Immature natural killer cell (primary cell): ENCODE measurements around the gene KCP. TPM values are rescaled to one million over a fixed set of nuclear protein-coding genes. Genes with fewer than 3 reads are reported as not detected.

Source experiments
- DNase-seq, 3 donors: peaks; one replicate each; pipeline ENCODE4 v3.0.0; 2022; ENCODE audit warnings: mixed read lengths in 1 of 3
- H3K27ac Mint-ChIP-seq, 6 donors: one replicate each; pipeline ENCODE4 v1.8.0; 2020; ENCODE audit warnings: mixed read lengths in 6 of 6, mild to moderate bottlenecking in 5 of 6, inconsistent platforms in 4 of 6, moderate library complexity in 3 of 6
- H3K27me3 Mint-ChIP-seq, 3 donors: one replicate each; pipeline ENCODE4 v1.8.0; 2020 to 2021; ENCODE audit warnings: low read depth in 3 of 3, mild to moderate bottlenecking in 3 of 3, mixed read lengths in 3 of 3, moderate library complexity in 3 of 3, inconsistent platforms in 1 of 3
- H3K36me3 Mint-ChIP-seq, 3 donors: one replicate each; pipeline ENCODE4 v1.8.0; 2020; ENCODE audit warnings: mixed read lengths in 3 of 3, inconsistent platforms in 2 of 3, mild to moderate bottlenecking in 2 of 3
- H3K4me1 Mint-ChIP-seq, 2 donors: one replicate each; pipeline ENCODE4 v1.8.0; 2020; ENCODE audit warnings: inconsistent platforms in 2 of 2, mild to moderate bottlenecking in 2 of 2, mixed read lengths in 2 of 2, moderate library complexity in 1 of 2
- H3K4me3 Mint-ChIP-seq, 5 donors: one replicate each; pipeline ENCODE4 v1.8.0; 2020; ENCODE audit warnings: mild to moderate bottlenecking in 5 of 5, mixed read lengths in 5 of 5, inconsistent platforms in 3 of 5, moderate library complexity in 3 of 5
- H3K9me3 Mint-ChIP-seq, 6 donors: one replicate each; pipeline ENCODE4 v1.8.0; 2020; ENCODE audit warnings: mild to moderate bottlenecking in 6 of 6, mixed read lengths in 6 of 6, inconsistent platforms in 4 of 6, moderate library complexity in 3 of 6
- polyA plus RNA-seq, 3 donors: library from polyadenylated mRNA; unstranded; fragments of 300-500 nt; fragmentation: Illumina TruSeq; gene quantifications; one replicate each; pipeline ENCODE4 v1.2.3, GENCODE V29; 2021

The KCP gene
- polyA plus RNA-seq, 3 donors from 2014 or later: 0.16 TPM; not detected in 2

DNA sequence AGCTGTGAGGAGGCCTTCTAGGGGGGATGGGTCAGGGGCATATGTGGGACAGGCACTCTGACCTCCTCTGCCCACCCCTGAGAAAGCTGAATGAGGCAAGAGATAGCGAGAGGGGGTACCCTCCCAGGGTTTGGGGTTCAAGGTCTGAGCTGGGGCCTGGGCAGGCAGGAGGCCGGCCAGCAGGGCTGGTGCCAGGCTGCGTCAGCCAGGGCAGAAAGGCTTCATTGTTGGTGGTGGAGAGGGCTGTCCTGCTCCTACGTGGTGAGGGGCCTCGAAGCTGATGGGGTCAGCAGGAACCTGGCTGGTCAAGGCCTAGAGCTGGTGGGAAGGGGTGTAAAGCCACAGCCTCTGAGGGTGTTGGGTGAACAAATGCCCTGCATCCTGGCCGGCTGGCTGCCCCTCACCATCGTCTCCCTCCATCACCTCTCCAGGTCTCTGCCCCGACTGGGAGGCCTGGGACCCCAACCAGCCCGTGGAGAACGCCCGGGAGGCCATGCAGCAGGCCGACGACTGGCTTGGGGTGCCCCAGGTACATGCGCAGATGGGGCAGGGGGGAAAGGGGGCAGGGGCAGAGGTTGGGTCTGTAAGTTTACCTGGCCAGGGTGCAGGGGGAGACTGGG, 73.7 kb downstream of the KCP start:
- no peak overlapping the region for H3K4me3 Mint-ChIP-seq
- H3K4me1 Mint-ChIP-seq: no peaks in the 10 kb centered on the region
- H3K9me3 Mint-ChIP-seq: no peaks in the 10 kb centered on the region
- H3K27me3 Mint-ChIP-seq: peaks cover 3 to 8% (median 3%) of the 10 kb centered on the region in 3 donors
- no peak overlapping the region for H3K27ac Mint-ChIP-seq
- no peak for DNase-seq
- H3K36me3 Mint-ChIP-seq: no peaks in the 10 kb centered on the region

DNA sequence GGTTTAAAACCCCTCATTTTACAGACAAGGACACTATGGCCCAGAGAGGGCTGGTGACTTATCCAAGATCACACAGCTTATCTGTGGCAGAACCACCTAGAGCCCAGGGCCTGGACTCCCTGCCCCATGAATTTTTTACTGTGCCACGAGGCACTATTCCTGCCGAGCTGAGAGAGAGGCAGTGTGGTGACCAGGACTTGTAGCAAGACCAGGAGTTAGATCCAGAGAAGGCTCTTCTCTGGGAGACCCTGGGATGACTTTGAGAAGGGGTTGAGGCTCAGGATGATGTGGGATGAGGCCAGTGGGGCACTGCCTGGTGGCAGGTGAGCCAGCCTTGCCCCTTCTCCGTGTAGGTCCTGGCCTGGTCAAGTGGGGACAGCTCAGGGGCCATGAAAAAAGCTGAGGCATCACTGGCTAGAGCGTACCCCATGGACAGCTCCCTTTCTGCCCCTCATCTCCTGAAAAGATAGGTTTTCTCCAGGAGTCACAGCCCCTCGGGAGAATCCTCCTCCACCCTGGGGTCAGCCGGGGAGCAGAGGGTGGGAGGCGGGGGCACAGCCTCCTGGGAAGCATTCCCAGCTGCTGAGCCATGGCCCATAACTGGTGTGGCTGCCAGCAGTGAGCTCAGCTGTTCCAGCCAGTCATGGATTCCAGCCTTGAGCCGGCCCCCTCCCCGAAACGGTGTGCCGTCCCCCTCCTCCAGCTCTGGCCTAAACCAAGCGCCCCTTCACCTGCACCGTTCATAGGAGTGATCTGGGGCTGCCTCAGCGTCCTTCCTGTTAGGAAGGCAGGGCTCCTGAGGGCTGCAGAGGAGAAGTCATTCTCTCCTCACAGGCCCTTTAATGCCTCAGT, 74.5 kb downstream of the KCP start:
- no peaks in the 10 kb centered on the region for H3K9me3 Mint-ChIP-seq
- H3K4me3 Mint-ChIP-seq: no peak overlapping the region
- DNase-seq: no peak
- H3K27ac Mint-ChIP-seq: no peak overlapping the region
- H3K27me3 Mint-ChIP-seq: peaks cover 3 to 8% (median 4%) of the 10 kb centered on the region in 3 donors
- H3K4me1 Mint-ChIP-seq: peaks cover 0 to 3% of the 10 kb centered on the region in 2 donors
- H3K36me3 Mint-ChIP-seq: no peaks in the 10 kb centered on the region

DNA sequence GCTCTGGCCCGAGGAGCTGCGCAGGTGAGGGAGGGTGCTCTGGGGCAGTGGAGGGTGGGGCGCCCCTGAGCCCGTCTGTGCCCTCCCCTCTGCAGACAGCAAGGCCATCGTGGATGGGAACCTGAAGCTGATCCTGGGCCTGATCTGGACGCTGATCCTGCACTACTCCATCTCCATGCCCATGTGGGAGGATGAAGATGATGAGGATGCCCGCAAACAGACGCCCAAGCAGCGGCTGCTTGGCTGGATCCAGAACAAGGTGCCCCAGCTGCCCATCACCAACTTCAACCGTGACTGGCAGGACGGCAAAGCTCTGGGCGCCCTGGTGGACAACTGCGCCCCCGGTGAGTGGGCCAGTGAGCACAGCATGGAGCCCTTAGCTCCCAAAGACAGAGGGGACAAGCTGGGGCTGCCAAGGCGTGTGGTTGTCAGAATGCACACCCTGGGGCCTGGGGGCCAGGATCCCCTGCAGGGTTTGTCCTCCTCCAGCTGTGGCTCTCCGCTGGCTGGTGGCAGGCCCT, 75.2 kb downstream of the KCP start:
- Mint-ChIP-seq H3K9me3 (no peaks in the 10 kb centered on the region), H3K27ac (no peak overlapping the region), H3K4me1 (peaks cover 5 to 9% of the 10 kb centered on the region in 2 donors)

DNA sequence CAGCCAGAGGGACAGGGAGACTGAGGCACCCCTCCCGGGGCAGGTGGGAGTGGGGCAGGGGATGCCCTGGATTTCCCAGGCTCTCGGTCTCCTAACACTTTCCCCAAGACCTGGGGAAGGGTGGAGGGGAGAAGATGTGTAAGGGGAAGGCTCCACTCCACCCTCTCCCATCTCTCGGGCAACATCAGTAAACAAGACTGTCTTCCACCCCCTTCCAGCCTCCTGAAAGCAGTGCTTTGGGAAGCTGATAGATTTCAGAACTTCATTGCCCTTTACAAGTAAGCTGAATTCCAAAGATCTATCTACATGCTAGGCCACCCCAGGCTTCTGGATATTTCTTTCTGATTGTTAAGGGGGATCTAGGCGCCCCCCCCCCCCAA, 76.6 kb downstream of the KCP start:
- no peak overlapping the region for H3K27ac Mint-ChIP-seq
- peaks cover 9 to 14% (median 10%) of the 10 kb centered on the region in 3 donors for H3K27me3 Mint-ChIP-seq

More for the DNA sequence above, 75.2 kb downstream of the KCP start:
- Mint-ChIP-seq H3K27me3 (peaks cover 7 to 8% (median 8%) of the 10 kb centered on the region in 3 donors), H3K4me3 (no peak overlapping the region), H3K36me3 (no peaks in the 10 kb centered on the region)
- DNase-seq: no peak

DNA sequence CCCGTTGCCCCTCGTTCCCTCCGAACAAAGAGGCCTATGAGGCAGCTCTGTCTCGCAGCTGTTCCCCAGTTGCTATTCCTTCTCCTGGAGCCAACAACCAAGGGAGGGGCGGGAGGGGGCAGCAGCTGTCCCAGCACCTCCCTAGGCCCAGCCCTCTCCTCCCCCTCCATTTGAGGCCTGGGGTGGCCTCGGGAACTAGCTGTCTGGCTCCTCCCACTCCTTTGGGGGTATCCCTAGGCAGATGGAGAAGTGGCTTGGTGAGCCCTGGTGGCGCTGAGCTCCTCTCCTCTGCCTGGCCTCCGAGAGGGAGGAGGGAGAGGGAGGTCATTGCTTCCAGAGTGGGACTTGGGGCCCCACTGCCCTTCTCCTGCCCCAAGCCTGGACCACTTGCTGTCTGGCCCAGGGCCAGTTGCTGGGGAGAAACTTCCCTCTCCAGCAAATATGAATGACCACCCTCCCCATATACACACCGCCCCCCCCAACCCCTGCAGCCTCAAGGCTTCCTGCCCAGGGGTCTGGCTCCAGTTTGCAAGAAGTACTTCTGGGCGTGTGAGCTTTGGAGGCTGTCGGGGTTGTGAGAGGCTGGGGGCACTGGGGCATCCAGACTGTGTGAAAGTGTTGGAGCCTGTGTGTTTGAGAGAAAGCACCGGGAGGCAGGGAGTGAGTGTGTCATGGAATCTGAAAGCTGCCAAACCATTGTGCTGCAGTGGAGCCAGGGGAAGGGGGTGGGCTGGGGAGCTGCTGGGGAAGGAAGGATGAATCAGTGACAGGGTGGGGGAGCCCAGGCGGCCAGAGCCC, 77.2 kb downstream of the KCP start:
- H3K36me3 Mint-ChIP-seq: no peaks in the 10 kb centered on the region
- no peak overlapping the region for H3K27ac Mint-ChIP-seq
- DNase-seq: no peak
- no peak overlapping the region for H3K4me3 Mint-ChIP-seq
- no peaks in the 10 kb centered on the region for H3K9me3 Mint-ChIP-seq
- peaks cover 10% of the 10 kb centered on the region in 2 donors for H3K4me1 Mint-ChIP-seq
- peaks cover 12 to 19% (median 13%) of the 10 kb centered on the region in 3 donors for H3K27me3 Mint-ChIP-seq

More for the DNA sequence above, 76.6 kb downstream of the KCP start:
- Mint-ChIP-seq H3K4me3 (no peak overlapping the region), H3K36me3 (no peaks in the 10 kb centered on the region), H3K4me1 (peaks cover 10% of the 10 kb centered on the region in 2 donors), H3K9me3 (no peaks in the 10 kb centered on the region)
- no peak for DNase-seq

DNA sequence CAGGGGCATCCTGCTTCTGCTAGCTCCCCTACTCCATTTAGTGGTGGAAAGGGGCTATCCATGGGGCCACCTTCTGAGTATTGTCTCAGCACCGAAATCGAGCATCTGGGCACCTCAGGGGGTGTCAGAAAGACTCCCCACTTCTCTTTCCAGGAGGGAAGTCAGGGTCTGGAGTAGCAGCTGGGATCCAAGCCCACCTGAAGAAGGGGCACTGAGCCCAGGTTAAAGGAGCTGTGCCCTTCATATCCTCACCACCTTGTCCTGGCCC, 77.7 kb downstream of the KCP start:
- no peak for DNase-seq
- Mint-ChIP-seq H3K9me3 (no peaks in the 10 kb centered on the region), H3K36me3 (no peaks in the 10 kb centered on the region), H3K4me3 (no peak overlapping the region), H3K27me3 (peaks cover 13 to 19% (median 15%) of the 10 kb centered on the region in 3 donors), H3K27ac (no peak overlapping the region), H3K4me1 (peaks cover 10% of the 10 kb centered on the region in 2 donors)

DNA sequence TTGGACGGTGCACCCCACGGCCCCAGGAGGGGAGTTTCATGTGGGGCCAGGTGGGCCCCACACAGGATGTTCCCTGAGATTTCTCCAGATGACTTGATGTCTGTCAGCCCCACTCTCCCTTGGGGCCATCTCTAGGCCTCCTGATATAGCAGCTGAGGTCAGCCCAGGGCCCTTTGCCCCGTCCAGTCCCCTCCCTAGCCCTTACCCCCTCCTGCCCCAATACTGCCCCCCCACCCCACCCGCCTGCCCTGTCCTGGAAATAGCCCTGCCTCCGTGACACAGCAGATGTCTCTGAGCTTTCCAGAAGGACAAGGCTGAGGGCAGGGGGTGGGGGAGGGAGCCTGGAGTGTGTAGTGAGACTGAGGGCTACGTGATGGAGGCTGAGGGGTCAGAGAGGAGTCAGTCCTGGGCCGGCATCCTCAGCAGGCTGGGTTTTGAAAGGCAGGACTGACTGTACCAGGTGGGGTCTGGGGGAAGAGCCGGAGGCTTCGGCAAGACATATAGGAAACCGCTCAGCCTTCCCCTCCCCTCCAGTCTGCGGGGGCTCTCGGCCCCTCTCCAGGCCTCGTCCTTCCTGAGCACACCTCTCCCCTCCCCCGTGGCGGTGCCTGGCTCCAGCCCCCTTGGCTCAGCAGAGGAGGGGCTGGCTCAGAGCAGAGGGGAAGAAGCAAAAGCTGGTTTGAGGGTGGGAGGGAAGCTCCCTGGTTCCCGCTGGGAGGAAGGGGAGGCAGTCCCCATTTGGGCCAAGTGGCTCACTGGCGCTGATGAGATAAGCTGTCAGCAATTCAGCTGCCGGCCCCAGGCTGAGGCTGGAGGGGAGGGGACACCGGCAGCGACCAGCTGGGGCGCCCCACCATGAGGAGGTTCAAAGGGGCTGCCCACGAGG, 78.3 kb downstream of the KCP start:
- no peak for DNase-seq
- H3K4me1 Mint-ChIP-seq: peaks cover 10% of the 10 kb centered on the region in 2 donors
- H3K4me3 Mint-ChIP-seq: no peak overlapping the region
- H3K27me3 Mint-ChIP-seq: peaks cover 13 to 19% (median 17%) of the 10 kb centered on the region in 3 donors
- H3K9me3 Mint-ChIP-seq: no peaks in the 10 kb centered on the region
- H3K27ac Mint-ChIP-seq: no peak overlapping the region
- H3K36me3 Mint-ChIP-seq: no peaks in the 10 kb centered on the region

DNA sequence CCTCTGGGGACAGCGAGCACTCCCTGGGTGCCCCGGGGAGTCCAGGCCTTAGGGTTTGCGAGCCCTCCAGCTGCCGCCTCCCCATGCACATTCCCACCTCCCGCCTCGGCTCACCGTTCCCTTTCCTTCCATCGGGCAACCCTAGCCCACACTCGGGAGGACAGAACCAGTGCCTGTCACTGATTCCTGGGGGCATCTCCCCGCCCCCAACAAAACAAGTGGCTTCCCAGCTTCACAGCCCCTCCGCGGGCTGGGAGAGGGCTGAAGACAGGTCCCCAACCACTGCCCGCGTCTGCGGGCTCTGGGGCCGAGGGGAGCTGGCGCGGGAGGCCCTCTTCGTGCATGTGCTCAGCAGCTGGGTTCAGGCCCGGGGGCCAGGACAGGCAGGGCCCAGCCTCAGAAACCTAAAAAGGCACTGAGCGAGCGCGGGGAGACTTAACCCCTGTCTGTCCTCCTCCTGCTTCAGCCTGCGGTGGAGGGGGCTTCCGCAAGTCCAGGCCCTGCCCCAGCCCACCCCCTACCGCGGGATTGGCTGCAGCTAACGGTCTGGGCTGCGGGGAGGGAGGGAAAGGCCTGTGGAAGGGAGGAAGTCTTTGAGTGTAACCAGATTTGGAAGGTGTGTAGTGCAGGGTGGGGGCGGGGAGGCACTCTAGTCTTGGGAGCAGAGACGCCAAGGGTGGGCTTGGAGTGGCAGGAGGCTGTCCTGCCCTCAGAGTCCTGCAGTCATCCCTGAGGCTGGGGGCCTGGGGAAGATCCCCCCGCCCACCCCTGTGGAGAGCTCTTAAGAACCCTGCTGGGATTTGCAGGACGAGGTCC, 79.1 kb downstream of the KCP start:
- Mint-ChIP-seq H3K4me1 (peaks cover 10% of the 10 kb centered on the region in 2 donors), H3K27ac (no peak overlapping the region), H3K36me3 (no peaks in the 10 kb centered on the region), H3K4me3 (peak overlapping the region in 4 of 5 donors; percentile 30 to 53 (median 40)), H3K27me3 (peaks cover 13 to 17% (median 16%) of the 10 kb centered on the region in 3 donors), H3K9me3 (no peaks in the 10 kb centered on the region)
- DNase-seq: no peak

DNA sequence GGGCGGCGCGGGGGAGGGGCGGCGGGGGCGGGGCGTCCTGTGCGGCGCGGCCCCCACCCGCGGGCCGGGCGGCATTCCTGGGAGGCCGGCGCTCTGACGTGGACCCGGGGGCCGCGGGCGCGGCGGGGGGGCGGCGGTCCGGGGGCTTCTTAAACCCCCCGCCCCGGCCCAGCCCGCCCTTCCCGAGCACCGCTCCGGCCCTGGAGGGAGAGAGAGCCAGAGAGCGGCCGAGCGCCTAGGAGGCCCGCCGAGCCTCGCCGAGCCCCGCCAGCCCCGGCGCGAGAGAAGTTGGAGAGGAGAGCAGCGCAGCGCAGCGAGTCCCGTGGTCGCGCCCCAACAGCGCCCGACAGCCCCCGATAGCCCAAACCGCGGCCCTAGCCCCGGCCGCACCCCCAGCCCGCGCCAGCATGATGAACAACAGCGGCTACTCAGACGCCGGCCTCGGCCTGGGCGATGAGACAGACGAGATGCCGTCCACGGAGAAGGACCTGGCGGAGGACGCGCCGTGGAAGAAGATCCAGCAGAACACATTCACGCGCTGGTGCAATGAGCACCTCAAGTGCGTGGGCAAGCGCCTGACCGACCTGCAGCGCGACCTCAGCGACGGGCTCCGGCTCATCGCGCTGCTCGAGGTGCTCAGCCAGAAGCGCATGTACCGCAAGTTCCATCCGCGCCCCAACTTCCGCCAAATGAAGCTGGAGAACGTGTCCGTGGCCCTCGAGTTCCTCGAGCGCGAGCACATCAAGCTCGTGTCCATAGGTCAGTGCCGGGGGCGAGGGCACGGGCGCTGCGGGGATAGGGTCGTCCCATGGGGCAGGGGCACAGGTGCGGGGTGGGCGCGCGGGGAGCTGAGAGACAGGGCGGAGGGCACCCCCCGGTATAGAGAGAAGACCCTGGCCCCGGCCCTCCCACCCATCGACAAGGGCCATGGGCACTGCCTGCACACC, 80.0 kb downstream of the KCP start, which contains the start of gene FLNC:
FLNC (plus strand) TSS at position 176 of the 947 bp plus-strand sequence; CDS start at position 408, 232 bp downstream.
- H3K27me3 Mint-ChIP-seq: peaks cover 13 to 16% (median 15%) of the 10 kb centered on the region in 3 donors
- H3K36me3 Mint-ChIP-seq: no peaks in the 10 kb centered on the region
- DNase-seq: peak; percentile 16 to 31 (median 22)
- peak within 1 kb of the TSS; percentile 69 to 82 (median 78) for H3K4me3 Mint-ChIP-seq
- peaks cover 10% of the 10 kb centered on the region in 2 donors for H3K4me1 Mint-ChIP-seq
- no peaks in the 10 kb centered on the region for H3K9me3 Mint-ChIP-seq
- H3K27ac Mint-ChIP-seq: no peak within 1 kb of the TSS

DNA sequence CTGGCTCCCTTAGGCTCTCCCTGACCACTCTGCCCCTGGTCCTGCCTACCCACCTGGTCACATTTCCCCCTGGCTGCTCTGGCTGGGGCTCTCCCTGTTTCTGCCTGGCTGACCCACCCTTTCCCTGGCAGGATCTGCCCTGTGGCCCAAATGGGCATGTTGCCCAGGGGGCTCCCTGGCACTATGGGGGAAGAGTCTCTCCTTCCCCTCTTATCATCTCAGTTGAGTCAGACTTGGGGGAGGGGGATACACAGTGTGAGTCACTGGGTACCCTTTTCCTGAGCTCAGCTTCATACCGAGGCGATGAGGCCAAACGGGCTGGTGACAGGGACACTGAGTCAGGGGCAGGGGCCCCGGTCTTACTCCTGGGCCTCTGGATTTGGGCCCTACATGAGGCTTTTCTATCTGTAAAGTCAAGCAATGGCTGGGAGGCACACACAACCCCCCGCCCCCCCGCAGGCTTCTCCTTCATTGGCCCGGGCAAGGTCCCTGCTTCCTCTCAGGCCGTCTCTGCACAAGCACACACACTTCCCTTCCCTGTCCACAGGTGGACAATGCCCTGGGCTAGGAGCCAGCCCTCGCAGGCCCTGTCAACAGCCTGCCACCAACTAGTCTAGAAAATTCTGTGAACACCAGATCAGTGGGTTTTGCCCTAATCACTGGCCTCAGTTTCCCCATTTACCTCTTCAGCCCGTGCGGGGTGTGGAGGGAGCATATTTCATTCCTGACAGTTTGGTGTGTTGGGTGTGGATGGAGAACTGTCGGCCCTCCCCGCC, 80.9 kb downstream of the KCP start:
- no peaks in the 10 kb centered on the region for H3K36me3 Mint-ChIP-seq
- H3K4me3 Mint-ChIP-seq: peak overlapping the region; percentile 42 to 75 (median 57)
- peaks cover 13 to 16% (median 15%) of the 10 kb centered on the region in 3 donors for H3K27me3 Mint-ChIP-seq
- no peak for DNase-seq
- H3K9me3 Mint-ChIP-seq: no peaks in the 10 kb centered on the region
- H3K27ac Mint-ChIP-seq: no peak overlapping the region
- H3K4me1 Mint-ChIP-seq: peaks cover 10% of the 10 kb centered on the region in 2 donors
